22Rv1 (cell line): Measurements from ENCODE around the gene NAA10.

Source experiments
- H3K27ac ChIP-seq: fragments of 450-650 bp; 2 replicates; pipeline ENCODE4 v1.5.1; 2017
- ZFX ChIP-seq: fragments of 450-650 bp; IDR thresholded peaks from 2 replicates; pipeline ENCODE4 v1.6.1; 2017; ENCODE audit warnings: antibody characterized with exemption, borderline replicate concordance
- TF ChIP-seq, protein P1 (sequence below): fragments of 450-650 bp; IDR thresholded peaks from 2 replicates; pipeline ENCODE4 v1.5.1; 2017; ENCODE audit warnings: mild to moderate bottlenecking

NAA10 gene

DNA sequence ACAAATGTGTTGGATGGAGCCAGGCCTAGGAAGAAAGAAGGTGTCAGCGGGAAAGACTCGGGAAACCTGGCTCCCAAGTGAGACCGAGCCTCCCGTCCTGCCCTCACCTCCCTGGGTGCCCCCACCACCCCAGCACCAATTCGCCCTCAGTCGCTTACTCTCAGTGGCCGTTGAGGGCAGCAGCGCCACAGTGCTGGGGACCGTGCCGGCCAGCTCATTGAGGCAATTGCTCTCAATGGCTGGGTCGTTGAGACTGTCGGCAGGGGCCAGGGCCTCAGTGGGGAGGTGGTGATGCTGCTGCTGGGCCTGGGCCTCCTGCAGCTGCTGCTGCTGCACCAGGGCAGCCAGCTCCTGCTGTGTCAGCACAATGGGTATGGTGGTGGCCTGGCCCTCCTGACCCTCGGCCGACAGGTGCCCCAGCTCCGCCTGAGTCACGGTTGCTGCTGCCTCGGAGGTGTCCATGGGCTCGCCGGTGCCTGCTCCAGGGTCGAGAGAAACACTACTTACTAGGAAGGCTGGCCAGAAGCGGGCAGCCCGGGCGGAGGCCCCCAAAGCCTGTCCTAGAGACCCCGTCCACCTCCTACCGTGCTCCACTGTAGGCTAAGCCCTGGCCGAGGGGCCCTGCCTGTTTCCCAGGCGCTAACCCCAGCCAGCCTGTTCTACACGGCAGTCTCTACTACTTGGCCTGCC is 17.0 kb upstream of the NAA10 start:
- TF ChIP-seq ZFX: no peak
- TF ChIP-seq, protein P1, sequence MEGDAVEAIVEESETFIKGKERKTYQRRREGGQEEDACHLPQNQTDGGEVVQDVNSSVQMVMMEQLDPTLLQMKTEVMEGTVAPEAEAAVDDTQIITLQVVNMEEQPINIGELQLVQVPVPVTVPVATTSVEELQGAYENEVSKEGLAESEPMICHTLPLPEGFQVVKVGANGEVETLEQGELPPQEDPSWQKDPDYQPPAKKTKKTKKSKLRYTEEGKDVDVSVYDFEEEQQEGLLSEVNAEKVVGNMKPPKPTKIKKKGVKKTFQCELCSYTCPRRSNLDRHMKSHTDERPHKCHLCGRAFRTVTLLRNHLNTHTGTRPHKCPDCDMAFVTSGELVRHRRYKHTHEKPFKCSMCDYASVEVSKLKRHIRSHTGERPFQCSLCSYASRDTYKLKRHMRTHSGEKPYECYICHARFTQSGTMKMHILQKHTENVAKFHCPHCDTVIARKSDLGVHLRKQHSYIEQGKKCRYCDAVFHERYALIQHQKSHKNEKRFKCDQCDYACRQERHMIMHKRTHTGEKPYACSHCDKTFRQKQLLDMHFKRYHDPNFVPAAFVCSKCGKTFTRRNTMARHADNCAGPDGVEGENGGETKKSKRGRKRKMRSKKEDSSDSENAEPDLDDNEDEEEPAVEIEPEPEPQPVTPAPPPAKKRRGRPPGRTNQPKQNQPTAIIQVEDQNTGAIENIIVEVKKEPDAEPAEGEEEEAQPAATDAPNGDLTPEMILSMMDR: no peak
- no peak overlapping the region for H3K27ac ChIP-seq

DNA sequence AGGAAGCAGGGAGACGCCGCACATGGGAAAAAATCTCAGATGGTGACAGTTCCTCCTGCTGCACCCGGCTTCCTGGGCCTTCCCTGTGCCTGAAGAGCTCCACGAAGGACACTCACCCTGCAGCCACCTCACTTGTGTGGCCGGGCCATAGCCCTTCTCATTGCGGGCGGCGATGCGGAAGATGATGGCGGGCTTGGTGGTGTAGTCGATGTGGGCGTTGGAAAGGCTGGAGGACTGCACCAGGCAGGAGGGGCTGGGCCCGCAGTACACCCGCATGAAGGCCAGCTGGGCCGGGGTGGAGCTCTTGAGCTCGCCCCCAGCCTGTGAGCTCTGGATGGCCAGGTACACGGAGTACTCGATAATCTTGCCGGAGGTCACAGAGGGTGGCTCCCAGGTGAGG is 15.3 kb upstream of the NAA10 start:
- no peak for TF ChIP-seq ZFX
- TF ChIP-seq, protein P1: no peak
- H3K27ac ChIP-seq: no peak overlapping the region

DNA sequence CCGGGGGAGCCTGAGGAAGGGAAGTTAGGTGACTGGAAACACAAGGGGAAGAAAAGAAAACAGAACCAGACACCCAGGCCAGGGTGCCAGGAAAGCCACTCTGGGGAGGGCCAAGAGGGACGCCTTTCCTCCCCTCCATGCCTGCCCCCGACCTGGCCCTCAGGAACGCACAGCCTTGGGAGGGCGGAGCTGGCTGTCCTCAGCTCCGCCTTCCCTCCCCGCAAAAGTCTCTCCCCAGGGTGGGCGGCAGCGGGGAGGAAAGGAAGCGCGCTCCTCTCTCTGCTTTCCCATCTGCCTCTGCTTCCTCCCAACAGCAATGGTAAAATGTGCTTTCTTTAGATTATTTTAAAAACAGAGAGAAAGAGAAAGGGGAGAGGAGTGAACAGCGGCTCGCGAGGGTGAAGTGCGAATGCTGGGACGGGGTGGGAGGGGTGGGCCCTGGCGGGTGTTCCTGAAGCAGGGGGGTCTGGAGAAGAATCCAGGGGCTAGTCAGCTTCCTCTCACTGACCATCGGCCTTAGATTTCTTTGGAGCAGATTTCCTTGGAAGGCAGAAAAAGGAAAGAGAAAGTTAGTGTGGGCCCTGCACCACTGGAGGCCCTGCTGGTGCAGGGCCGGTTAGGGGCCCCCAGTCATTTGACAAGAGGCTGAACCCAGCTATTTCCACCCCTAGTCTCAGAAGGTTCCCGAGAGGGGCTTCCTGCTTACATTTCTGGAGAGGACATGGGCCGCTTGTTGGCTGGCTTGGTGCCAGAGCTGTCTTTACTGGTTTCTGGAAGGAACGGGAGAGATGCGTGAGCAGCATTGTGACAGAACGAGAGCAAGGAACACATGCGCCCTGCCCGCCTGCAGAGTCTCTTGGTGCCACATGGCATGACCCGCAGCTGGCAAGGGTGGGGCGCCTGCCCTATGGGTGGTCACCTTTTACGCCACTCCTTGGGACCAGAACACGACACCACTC is 14.3 kb upstream of the NAA10 start:
- TF ChIP-seq, protein P1: no peak
- no peak for TF ChIP-seq ZFX
- no peak overlapping the region for H3K27ac ChIP-seq

DNA sequence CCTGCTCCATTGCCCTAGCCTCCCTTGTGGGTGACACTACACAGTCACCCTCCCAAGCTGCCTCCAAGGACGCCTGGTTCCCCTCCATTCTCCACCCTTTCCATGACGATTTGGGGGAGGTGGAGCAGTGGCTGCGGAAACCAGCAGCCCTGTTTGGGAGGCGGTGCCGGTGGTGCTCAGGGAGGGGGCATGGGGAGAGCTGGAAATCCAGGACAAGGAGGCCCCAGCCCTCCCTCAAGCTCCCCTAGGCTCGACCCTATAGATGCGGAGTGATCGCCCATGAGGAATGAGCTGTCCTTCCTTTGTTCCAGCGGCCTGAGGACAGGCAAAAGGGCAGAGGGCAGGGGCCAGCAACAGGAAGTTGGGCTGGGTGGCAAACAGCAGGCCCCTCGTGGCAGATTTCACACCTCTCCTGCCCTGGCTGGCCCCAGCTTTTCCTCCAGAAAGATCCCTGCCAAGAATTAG is 13.2 kb upstream of the NAA10 start:
- TF ChIP-seq ZFX: no peak
- TF ChIP-seq, protein P1: no peak
- H3K27ac ChIP-seq: no peak overlapping the region

DNA sequence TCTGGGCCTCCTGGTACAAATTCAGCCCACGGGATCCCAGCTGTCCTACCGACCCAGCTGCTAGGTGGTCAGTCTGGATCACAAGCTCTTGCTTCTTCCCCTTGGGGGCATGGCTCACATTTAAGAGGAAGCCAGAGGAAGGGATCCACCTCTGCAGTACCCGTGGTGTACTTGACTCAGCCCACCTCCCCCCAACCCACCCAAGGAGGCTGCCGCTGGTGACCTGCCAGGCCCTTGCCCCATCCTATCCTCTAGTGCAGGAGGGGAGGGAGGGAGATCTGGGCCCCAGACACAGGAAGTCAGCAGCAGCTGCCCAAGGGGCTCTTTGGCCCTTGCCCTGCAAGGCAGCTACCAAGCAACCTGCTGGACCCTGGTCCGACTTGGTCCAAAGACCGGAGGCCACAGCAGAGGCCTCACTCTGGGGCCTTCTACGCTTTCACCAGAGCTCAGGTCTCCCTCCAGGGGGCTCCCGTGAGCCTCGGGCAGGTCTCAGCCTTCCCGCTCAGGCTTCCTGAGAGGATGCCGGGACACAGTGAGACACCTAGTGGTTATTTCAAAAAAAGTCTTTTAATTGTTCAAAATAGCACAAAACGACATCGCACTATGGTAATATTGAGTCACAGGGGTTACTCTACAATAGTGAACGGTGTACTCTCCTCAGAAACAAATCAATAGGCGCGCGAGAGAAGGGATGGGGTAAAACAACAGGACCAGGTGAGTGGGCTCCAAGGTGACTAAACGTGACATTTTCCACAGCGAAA is 12.4 kb upstream of the NAA10 start:
- TF ChIP-seq, protein P1: peak; percentile 90
- no peak for TF ChIP-seq ZFX
- 0 out of 2 replicates have a peak overlapping the region, but pooled peaks have one; percentile 18 for H3K27ac ChIP-seq

DNA sequence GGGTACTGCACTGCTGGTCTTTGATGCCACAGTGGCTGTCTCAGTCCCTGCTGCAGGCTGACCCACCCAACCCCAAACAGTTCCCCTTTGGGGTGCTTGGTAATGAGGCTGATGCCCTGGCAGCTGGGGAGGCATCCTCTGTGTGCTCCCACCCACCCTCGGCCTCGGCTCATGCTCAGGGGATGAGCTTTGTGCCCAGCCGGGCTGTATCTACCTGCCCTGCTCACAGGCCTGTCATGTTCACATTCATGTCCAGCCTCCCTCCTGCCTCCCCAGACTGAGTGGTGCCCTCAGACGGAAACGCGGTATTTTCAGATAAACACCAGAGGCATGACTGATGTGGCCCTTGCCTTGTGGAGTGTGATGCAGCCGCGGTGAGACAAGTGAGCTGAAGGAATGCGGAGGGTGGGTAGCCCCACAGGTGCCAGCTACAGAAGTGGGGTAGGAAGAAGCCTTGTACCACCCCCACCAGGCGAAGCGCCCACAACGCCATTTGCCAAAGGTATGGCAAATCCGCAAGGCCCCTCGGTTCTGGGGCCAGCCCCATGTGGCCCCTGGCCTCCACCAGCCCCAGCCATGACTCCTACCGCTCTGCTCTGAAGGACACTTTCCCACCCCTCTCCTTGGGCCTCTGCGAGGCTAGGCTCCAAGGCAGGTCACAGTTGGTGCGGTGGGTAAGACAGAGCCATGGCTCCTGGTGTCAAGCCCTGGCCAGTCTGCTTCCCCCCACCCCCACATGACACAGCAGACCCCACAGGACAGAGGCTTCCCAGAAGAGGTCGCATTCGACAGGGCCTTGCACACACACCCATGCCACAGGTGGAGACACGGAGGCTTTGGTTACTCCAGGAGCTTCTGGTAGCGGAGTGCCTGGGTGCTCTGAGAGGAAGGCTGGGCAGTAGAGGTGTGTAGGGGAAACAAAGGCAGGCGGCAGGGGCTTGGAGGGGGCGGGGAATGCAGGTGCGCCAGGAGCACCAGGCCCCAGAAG is 11.4 kb upstream of the NAA10 start:
- 0 out of 2 replicates have a peak overlapping the region, but pooled peaks have one; percentile 18 for H3K27ac ChIP-seq
- TF ChIP-seq ZFX: no peak
- TF ChIP-seq, protein P1: no peak
